HCT116 (cell line): ENCODE results near the gene CPA4. TPM values are rescaled to one million over a fixed set of nuclear protein-coding genes. Genes with fewer than 3 reads are reported as not detected.

Source experiments
- ATAC-seq: fragments of 200-7000 bp; cut with Tn5 transposase; 2 replicates; pipeline ENCODE4 v1.9.1; 2020; ENCODE audit warnings: mild to moderate bottlenecking, moderate library complexity
- BruUV-seq: library from RNA; stranded (reverse); fragments of 400-500 nt; replicated peaks from 2 replicates; lab custom pipeline; 2021; lab: Mats Ljungman, UMichigan
- CTCF ChIA-PET: fragments of 300-600 bp; sonication (Branson Sonifier 250); formaldehyde crosslinking; loops from one replicate; lab custom pipeline; 2021; ENCODE audit warnings: antibody characterized with exemption; lab: Charles Lee
- POLR2A ChIA-PET: fragments of 300-600, 350-600 bp; sonication (Branson Sonifier 250); formaldehyde crosslinking; loops from one replicate; lab custom pipeline; 2021; ENCODE audit warnings: antibody characterized with exemption; lab: Charles Lee
- RAD21 ChIA-PET, 2 experiments: fragments of 300-600 bp; sonication (Branson Sonifier 250); formaldehyde crosslinking; loops; one replicate each; lab custom pipeline; 2023; ENCODE audit warnings: low total read pairs in 2 of 2; ENCODE audit not compliant: uncharacterized antibody in 2 of 2, unreplicated experiment in 2 of 2, low non-redundant PET in 1 of 2; lab: Charles Lee
- DNase-seq: peaks from one replicate; pipeline ENCODE4 v3.0.0-alpha.2; 2010; ENCODE audit warnings: low read depth, low spot score
- H2AFZ ChIP-seq: fragments of 200-600 bp; shearing (Covaris generic), sonication (generic); 2 replicates; pipeline ENCODE4 v1.6.1; 2017; ENCODE audit warnings: low read depth, mixed run types, mixed read lengths, antibody characterized with exemption, low read length; ENCODE audit not compliant: poor library complexity, severe bottlenecking
- H3K27ac ChIP-seq: 2 replicates; pipeline ENCODE4 v1.5.1; 2012; ENCODE audit warnings: low read depth, low read length
- H3K27me3 ChIP-seq: fragments of 200-600 bp; sonication (generic); 2 replicates; pipeline ENCODE4 v1.6.1; 2016; ENCODE audit warnings: mixed run types, low read length, mixed read lengths; ENCODE audit not compliant: insufficient read depth
- H3K36me3 ChIP-seq, 2 experiments: fragments of 200-500 bp in 1 of 2; fragments of 200-600 bp in 1 of 2; sonication (Bioruptor generic) in 1 of 2; sonication (generic) in 1 of 2; 2 replicates each; pipeline versions ENCODE4 v1.5.1 to v1.6.1; 2014 to 2016; ENCODE audit warnings: low read length in 2 of 2, inconsistent platforms in 1 of 2, mixed read lengths in 1 of 2, mixed run types in 1 of 2; ENCODE audit not compliant: insufficient read depth in 2 of 2, control insufficient read depth in 1 of 2
- H3K4me1 ChIP-seq, 2 experiments: fragments of 200-600 bp in 1 of 2; sonication (generic) in 1 of 2; 2 replicates each; pipeline versions ENCODE4 v1.5.1 to v1.6.1; 2012 to 2017; ENCODE audit warnings: low read length in 2 of 2, inconsistent platforms in 1 of 2, mild to moderate bottlenecking in 1 of 2, mixed read lengths in 1 of 2, mixed run types in 1 of 2, moderate library complexity in 1 of 2; ENCODE audit not compliant: insufficient read depth in 2 of 2, control insufficient read depth in 1 of 2
- H3K4me2 ChIP-seq: fragments of 200-600 bp; sonication (generic); 2 replicates; pipeline ENCODE4 v1.6.1; 2017; ENCODE audit warnings: mixed run types, low read length, mixed read lengths
- H3K4me3 ChIP-seq, 2 experiments: fragments of 200-600 bp in 1 of 2; sonication (generic) in 1 of 2; replicated peaks in 1 of 2; 2 replicates each; pipeline ENCODE4 v1.5.1; 2011 to 2016; ENCODE audit warnings: low read length in 2 of 2, control low read depth in 1 of 2, low read depth in 1 of 2, mild to moderate bottlenecking in 1 of 2, mixed read lengths in 1 of 2, mixed run types in 1 of 2
- H3K79me2 ChIP-seq: fragments of 200-600 bp; sonication (generic); 2 replicates; pipeline ENCODE4 v1.6.1; 2017; ENCODE audit warnings: mild to moderate bottlenecking, mixed run types, low read length, moderate library complexity, mixed read lengths; ENCODE audit not compliant: insufficient read depth
- H3K9ac ChIP-seq: fragments of 200-600 bp; sonication (generic); 2 replicates; pipeline ENCODE4 v1.6.1; 2016; ENCODE audit warnings: low read length, mixed read lengths
- H3K9me2 ChIP-seq: fragments of 200-600 bp; sonication (generic), shearing (Covaris generic); 2 replicates; pipeline ENCODE4 v1.6.1; 2017; ENCODE audit warnings: mixed run types, mild to moderate bottlenecking, moderate library complexity; ENCODE audit not compliant: insufficient read depth
- H3K9me3 ChIP-seq, 2 experiments: fragments of 200-500 bp in 1 of 2; fragments of 200-600 bp in 1 of 2; sonication (Bioruptor generic) in 1 of 2; sonication (generic) in 1 of 2; 2 replicates each; pipeline ENCODE4 v1.6.1; 2014 to 2017; ENCODE audit warnings: low read length in 2 of 2, mixed read lengths in 2 of 2, inconsistent platforms in 1 of 2, low read depth in 1 of 2, mild to moderate bottlenecking in 1 of 2, mixed run types in 1 of 2, moderate library complexity in 1 of 2; ENCODE audit not compliant: control insufficient read depth in 1 of 2, insufficient read depth in 1 of 2
- H4K20me1 ChIP-seq: fragments of 200-600 bp; sonication (generic), shearing (Covaris generic); 2 replicates; pipeline ENCODE4 v1.6.1; 2017; ENCODE audit warnings: mixed run types, mild to moderate bottlenecking, moderate library complexity; ENCODE audit not compliant: insufficient read depth
- ATF3 ChIP-seq: IDR thresholded peaks from 2 replicates; pipeline ENCODE4 v1.6.1; 2012
- CBX3 ChIP-seq: IDR thresholded peaks from 2 replicates; pipeline ENCODE4 v1.6.1; 2012; ENCODE audit warnings: low read depth
- CEBPB ChIP-seq: IDR thresholded peaks from 2 replicates; pipeline ENCODE4 v1.6.1; 2012; ENCODE audit warnings: low read depth
- CTCF ChIP-seq, 3 experiments: fragments of 200-600 bp in 1 of 3; sonication (generic) in 1 of 3; IDR thresholded peaks in 2 of 3; conservative IDR thresholded peaks in 1 of 3; 2 replicates each; pipeline ENCODE4 v1.5.1; 2012 to 2017; ENCODE audit warnings: low read depth in 2 of 3, low read length in 2 of 3, antibody characterized with exemption in 1 of 3, borderline replicate concordance in 1 of 3, control low read depth in 1 of 3, mild to moderate bottlenecking in 1 of 3, mixed read lengths in 1 of 3, mixed run types in 1 of 3, moderate library complexity in 1 of 3; ENCODE audit not compliant: insufficient read depth in 1 of 3
- EGR1 ChIP-seq: IDR thresholded peaks from 2 replicates; pipeline ENCODE4 v1.6.1; 2012; ENCODE audit warnings: low read depth
- ELF1 ChIP-seq: IDR thresholded peaks from 2 replicates; pipeline ENCODE4 v1.6.1; 2012; ENCODE audit warnings: low read depth, borderline replicate concordance
- EZH2 ChIP-seq: fragments of 200-600 bp; sonication (generic); IDR thresholded peaks from 2 replicates; pipeline ENCODE4 v1.6.1; 2017; ENCODE audit warnings: antibody characterized with exemption, mixed run types
- EZH2phosphoT487 ChIP-seq: fragments of 200-600 bp; IDR thresholded peaks from 2 replicates; pipeline ENCODE4 v1.6.1; 2018; ENCODE audit warnings: antibody characterized with exemption, borderline replicate concordance
- JUND ChIP-seq: IDR thresholded peaks from 2 replicates; pipeline ENCODE4 v1.6.1; 2012
- MAX ChIP-seq: IDR thresholded peaks from 2 replicates; pipeline ENCODE4 v1.6.1; 2012
- POLR2AphosphoS5 ChIP-seq: IDR thresholded peaks from 2 replicates; pipeline ENCODE4 v1.6.1; 2011; ENCODE audit warnings: mild to moderate bottlenecking, low read depth, low read length, moderate library complexity
- RAD21 ChIP-seq: IDR thresholded peaks from 2 replicates; pipeline ENCODE4 v1.6.1; 2012; ENCODE audit warnings: low read depth, mild to moderate bottlenecking
- REST ChIP-seq: IDR thresholded peaks from 2 replicates; pipeline ENCODE4 v1.6.1; 2012; ENCODE audit warnings: low read depth
- SIN3A ChIP-seq: IDR thresholded peaks from 2 replicates; pipeline ENCODE4 v1.6.1; 2012; ENCODE audit warnings: low read depth
- SP1 ChIP-seq: IDR thresholded peaks from 2 replicates; pipeline ENCODE4 v1.6.1; 2012; ENCODE audit warnings: low read depth
- YY1 ChIP-seq: IDR thresholded peaks from 2 replicates; pipeline ENCODE4 v1.6.1; 2011; ENCODE audit warnings: low read length, low read depth, moderate library complexity, mild to moderate bottlenecking; ENCODE audit not compliant: insufficient replicate concordance; ENCODE audit errors: extremely low read depth
- ZBTB33 ChIP-seq: IDR thresholded peaks from 2 replicates; pipeline ENCODE4 v1.6.1; 2011; ENCODE audit warnings: mild to moderate bottlenecking, low read length, moderate library complexity; ENCODE audit not compliant: insufficient replicate concordance; ENCODE audit errors: extremely low read depth
- ZFX ChIP-seq: fragments of 450-650 bp; IDR thresholded peaks from 2 replicates; pipeline ENCODE4 v1.6.1; 2017
- ZNF274 ChIP-seq: fragments of 200-500 bp; sonication (Bioruptor generic); IDR thresholded peaks from 2 replicates; pipeline ENCODE4 v1.6.1; 2014; ENCODE audit warnings: mild to moderate bottlenecking, low read depth, low read length, inconsistent platforms
- intact Hi-C: fragments of 100-400 bp; cut with micrococcal nuclease; formaldehyde crosslinking; loops from 2 replicates; pipeline ENCODE4 v1.10.0; 2022
- total RNA-seq: library from RNA; stranded (reverse); gene quantifications from one replicate; pipeline ENCODE4 v1.2.1, GENCODE V29; 2021; ENCODE audit not compliant: unreplicated experiment

CPA4 gene
- total RNA-seq, 1 experiment from 2014 or later: 38.7 TPM

- H2AFZ ChIP-seq: peak overlapping the region; percentile 14
- ATAC-seq: peak; percentile 88
- peaks cover 0 to 21% of the 10 kb centered on the region in 2 experiments; a peak in 1 of 4 replicates for H3K9me3 ChIP-seq
- ChIA-PET CTCF (no interaction called here), RAD21 (no interaction called here), POLR2A (no interaction called here)
- peak overlapping the region; percentile 41 for H3K9ac ChIP-seq
- H4K20me1 ChIP-seq: no peaks in the 10 kb centered on the region
- DNase-seq: peak; percentile 85
- BruUV-seq: no TSS peak
- no peaks in the 10 kb centered on the region for H3K9me2 ChIP-seq
- H3K36me3 ChIP-seq: no peaks in the 10 kb centered on the region
- H3K4me2 ChIP-seq: peak overlapping the region; percentile 60
- H3K27me3 ChIP-seq: no peaks in the 10 kb centered on the region
- intact Hi-C loops: no loop called here
- no peaks in the 10 kb centered on the region for H3K79me2 ChIP-seq
- H3K27ac ChIP-seq: peak overlapping the region; percentile 36; the same call in 1 of the 2 replicates
- 0 out of 4 replicates have a peak overlapping the region, but pooled peaks of 1 of the 2 experiments have one; percentile 7 for H3K4me3 ChIP-seq
- peaks cover 26 to 50% of the 10 kb centered on the region in 2 experiments for H3K4me1 ChIP-seq
- TF ChIP-seq YY1: no peak
- no peak for TF ChIP-seq CTCF (IDR thresholded peaks at IDR 0.05 in 2 of 3, conservative IDR thresholded peaks at IDR 0.05 in 1 of 3; ENCODE audit: borderline replicate concordance in 1 of 3, insufficient read depth in 1 of 3, low read depth in 2 of 3, low read length in 2 of 3)
- no peak for TF ChIP-seq EZH2
- peak; percentile 98 for TF ChIP-seq JUND
- no peak for TF ChIP-seq SIN3A
- no peak for TF ChIP-seq ELF1
- peak; percentile 91 for TF ChIP-seq CBX3
- TF ChIP-seq EGR1: peak; percentile 52
- TF ChIP-seq REST: no peak
- TF ChIP-seq EZH2phosphoT487: no peak
- peak; percentile 41; the same call in 1 of the 2 replicates for TF ChIP-seq CEBPB
- TF ChIP-seq ATF3: no peak
- peak; percentile 84 for TF ChIP-seq SP1
- TF ChIP-seq ZBTB33: no peak
- TF ChIP-seq POLR2AphosphoS5: peak; percentile 65
- TF ChIP-seq RAD21: no peak; the same call in 1 of the 2 replicates
- peak; percentile 82 for TF ChIP-seq MAX
- TF ChIP-seq ZNF274: no peak
- TF ChIP-seq ZFX: no peak
Measured at GRCh38 chr7:130363026-130363847, 70.3 kb downstream of the CPA4 start.
